Breast epithelium (tissue), 4 donors: ENCODE data around the gene CDC16. TPM values are rescaled to one million over a fixed set of nuclear protein-coding genes. Genes with fewer than 3 reads are reported as not detected.

Experiments used
- DNase-seq, 2 donors: peaks; one replicate each; pipeline ENCODE4 v3.0.0-alpha.2; 2019; ENCODE audit warnings: low spot score in 2 of 2
- H3K27ac ChIP-seq, 2 donors: fragments of 200-600 bp; sonication (generic) in 1 of 2; one replicate each; pipeline ENCODE4 v1.5.1; 2016 to 2019; ENCODE audit warnings: mild to moderate bottlenecking in 1 of 2
- H3K27me3 ChIP-seq, 2 donors: fragments of 200-600 bp; sonication (generic) in 1 of 2; one replicate each; pipeline versions ENCODE4 v1.5.1 to v1.6.0; 2017 to 2019; ENCODE audit warnings: control low read depth in 1 of 2, mild to moderate bottlenecking in 1 of 2
- H3K36me3 ChIP-seq: fragments of 200-600 bp; one replicate; pipeline ENCODE4 v1.5.1; 2019
- H3K4me1 ChIP-seq, 2 donors: fragments of 200-600 bp; sonication (generic); one replicate each; pipeline ENCODE4 v1.5.1; 2016 to 2019; ENCODE audit warnings: control low read depth in 1 of 2
- H3K4me3 ChIP-seq, 3 donors: fragments of 200-600 bp; sonication (generic); 1 replicate in 2 of 3; 2 replicates in 1 of 3; pipeline ENCODE4 v1.5.1; 2016 to 2019; ENCODE audit warnings: mild to moderate bottlenecking in 3 of 3, moderate library complexity in 2 of 3
- H3K9me3 ChIP-seq, 2 donors: fragments of 200-600 bp; sonication (generic) in 1 of 2; one replicate each; pipeline ENCODE4 v1.5.1; 2016 to 2019; ENCODE audit warnings: control low read depth in 1 of 2
- POLR2A ChIP-seq: fragments of 450-650 bp; IDR thresholded peaks from one replicate; pipeline ENCODE4 v1.6.1; 2016; ENCODE audit warnings: antibody characterized with exemption, mild to moderate bottlenecking, moderate library complexity
- POLR2AphosphoS5 ChIP-seq, 3 donors: sonication (generic); formaldehyde crosslinking; IDR thresholded peaks; one replicate each; pipeline ENCODE4 v1.6.1; 2017; ENCODE audit warnings: antibody characterized with exemption in 3 of 3
- intact Hi-C: fragments of 100-400 bp; cut with DNase I; formaldehyde crosslinking; loops from one replicate; pipeline ENCODE4 v1.15.1; 2023; ENCODE audit warnings: low total_unique reads
- total RNA-seq, 3 donors: library from RNA; depleted of rRNA; stranded (reverse); fragments of >200 nt; gene quantifications; one replicate each; pipeline ENCODE4 v1.1.0, GENCODE V29; 2016
- TF ChIP-seq, protein P1 (sequence below), 3 donors: fragments of 450-650 bp; IDR thresholded peaks; one replicate each; pipeline ENCODE4 v1.5.1; 2016 to 2017; ENCODE audit warnings: antibody characterized with exemption in 3 of 3, mild to moderate bottlenecking in 3 of 3, moderate library complexity in 3 of 3

CDC16 gene
- total RNA-seq, 3 donors from 2014 or later = 53.1 to 82.5 (median 77.7) TPM

DNA sequence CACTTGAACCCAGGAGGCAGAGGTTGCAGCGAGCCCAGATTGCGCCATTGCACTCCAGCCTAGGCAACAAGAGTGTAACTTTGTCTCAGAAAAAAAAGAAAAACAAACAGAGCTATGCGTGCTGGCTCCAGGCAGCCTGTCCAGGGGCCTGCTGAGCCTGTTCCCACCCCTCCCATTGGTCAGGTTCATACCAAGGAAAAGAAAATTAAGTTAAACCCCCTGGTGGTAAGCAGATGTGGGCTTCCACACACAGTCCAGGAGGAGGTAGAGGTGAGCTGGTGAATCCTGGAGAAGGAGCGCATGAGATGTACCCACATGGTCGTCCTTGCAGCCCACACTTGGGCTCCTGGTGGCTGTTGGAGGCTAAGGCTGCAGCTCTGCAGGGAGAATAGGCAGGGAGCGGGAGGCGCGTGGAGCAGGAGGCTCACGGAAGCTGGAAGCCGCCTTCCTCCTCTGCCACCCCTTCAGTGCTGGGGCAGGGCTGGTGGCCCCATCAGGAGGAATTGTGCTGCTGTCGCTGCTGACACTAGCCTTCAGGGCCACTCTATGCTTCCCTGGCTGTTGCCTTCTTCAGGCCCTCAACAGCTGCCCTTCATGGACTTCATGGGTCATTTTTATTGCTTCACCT is 69.1 kb downstream of the CDC16 start:
- H3K27me3 ChIP-seq = no peaks in the 10 kb centered on the region
- peaks cover 3% of the 10 kb centered on the region for H3K36me3 ChIP-seq
- no peaks in the 10 kb centered on the region for H3K4me1 ChIP-seq
- no peak for DNase-seq
- intact Hi-C loops = no loop called here
- no peaks in the 10 kb centered on the region for H3K9me3 ChIP-seq
- H3K4me3 ChIP-seq = no peak overlapping the region
- TF ChIP-seq POLR2A (no peak), POLR2AphosphoS5 (IDR thresholded peaks at IDR 0.05) (no peak)
- TF ChIP-seq, protein P1, sequence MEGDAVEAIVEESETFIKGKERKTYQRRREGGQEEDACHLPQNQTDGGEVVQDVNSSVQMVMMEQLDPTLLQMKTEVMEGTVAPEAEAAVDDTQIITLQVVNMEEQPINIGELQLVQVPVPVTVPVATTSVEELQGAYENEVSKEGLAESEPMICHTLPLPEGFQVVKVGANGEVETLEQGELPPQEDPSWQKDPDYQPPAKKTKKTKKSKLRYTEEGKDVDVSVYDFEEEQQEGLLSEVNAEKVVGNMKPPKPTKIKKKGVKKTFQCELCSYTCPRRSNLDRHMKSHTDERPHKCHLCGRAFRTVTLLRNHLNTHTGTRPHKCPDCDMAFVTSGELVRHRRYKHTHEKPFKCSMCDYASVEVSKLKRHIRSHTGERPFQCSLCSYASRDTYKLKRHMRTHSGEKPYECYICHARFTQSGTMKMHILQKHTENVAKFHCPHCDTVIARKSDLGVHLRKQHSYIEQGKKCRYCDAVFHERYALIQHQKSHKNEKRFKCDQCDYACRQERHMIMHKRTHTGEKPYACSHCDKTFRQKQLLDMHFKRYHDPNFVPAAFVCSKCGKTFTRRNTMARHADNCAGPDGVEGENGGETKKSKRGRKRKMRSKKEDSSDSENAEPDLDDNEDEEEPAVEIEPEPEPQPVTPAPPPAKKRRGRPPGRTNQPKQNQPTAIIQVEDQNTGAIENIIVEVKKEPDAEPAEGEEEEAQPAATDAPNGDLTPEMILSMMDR (IDR thresholded peaks at IDR 0.05) = no peak
- no peak overlapping the region for H3K27ac ChIP-seq

DNA sequence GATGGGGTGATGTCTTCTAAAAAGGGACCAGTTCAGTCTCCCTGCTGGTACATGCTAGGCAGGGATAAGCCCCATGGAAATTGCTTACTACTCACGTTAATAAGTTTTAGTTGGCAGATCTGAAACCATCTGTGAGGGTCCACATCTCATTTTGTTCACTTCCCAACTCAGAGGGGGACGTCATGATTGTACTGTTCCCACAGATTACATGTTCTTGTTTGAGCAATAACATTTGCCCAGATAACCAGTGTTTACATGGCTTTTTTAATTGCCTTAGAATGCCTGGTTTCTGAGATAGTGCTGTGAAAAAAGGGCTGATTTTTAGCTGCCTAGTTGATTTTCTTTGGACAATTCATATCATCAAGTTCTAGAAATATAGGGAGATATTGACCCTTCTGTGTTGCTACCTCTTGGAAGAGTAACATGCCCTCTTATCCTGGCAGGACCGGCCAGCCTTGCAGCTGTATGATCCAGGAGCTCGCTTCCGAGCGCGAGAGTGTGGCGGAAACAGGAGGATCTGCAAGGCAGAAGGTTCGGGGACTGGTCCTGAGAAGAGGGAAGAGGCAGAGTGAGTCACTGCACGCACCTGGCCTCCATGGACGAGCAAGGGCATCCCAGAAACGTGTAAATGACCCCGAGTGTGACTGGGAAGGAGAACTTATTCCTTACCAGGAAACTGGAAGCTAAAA is 69.8 kb downstream of the CDC16 start:
- Histone ChIP-seq H3K9me3 (no peaks in the 10 kb centered on the region), H3K27ac (no peak overlapping the region), H3K27me3 (no peaks in the 10 kb centered on the region), H3K4me3 (no peak overlapping the region), H3K36me3 (no peaks in the 10 kb centered on the region), H3K4me1 (no peaks in the 10 kb centered on the region)
- no peak for DNase-seq
- TF ChIP-seq POLR2A (no peak), POLR2AphosphoS5 (IDR thresholded peaks at IDR 0.05) (no peak)
- TF ChIP-seq, protein P1 (IDR thresholded peaks at IDR 0.05) = no peak
- intact Hi-C loops = no loop called here

DNA sequence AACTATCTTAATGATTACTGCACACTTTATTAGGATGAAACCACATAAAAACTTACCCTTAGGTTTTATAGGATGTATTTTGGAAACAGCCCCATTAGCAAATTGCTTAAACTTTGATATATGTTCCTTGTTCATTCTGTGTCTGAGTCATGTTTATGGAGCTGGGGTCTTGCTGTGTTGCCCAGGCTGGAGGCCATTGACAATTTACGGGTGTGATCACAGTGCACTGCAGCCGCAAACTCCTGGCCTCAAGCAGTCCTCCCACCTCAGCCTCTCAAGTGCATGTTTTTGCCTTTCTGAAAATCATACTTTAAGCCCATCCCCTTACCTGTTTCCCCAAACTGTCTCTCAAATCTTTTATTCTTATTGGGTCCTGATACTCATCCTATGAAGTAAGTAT is 74.4 kb downstream of the CDC16 start:
- H3K36me3 ChIP-seq = no peaks in the 10 kb centered on the region
- no peaks in the 10 kb centered on the region for H3K9me3 ChIP-seq
- H3K4me3 ChIP-seq = no peak overlapping the region
- intact Hi-C loops = no loop called here
- TF ChIP-seq POLR2A (no peak), POLR2AphosphoS5 (IDR thresholded peaks at IDR 0.05) (no peak)
- TF ChIP-seq, protein P1 (IDR thresholded peaks at IDR 0.05) = no peak
- H3K4me1 ChIP-seq = no peaks in the 10 kb centered on the region
- H3K27me3 ChIP-seq = no peaks in the 10 kb centered on the region
- no peak overlapping the region for H3K27ac ChIP-seq
- no peak for DNase-seq

DNA sequence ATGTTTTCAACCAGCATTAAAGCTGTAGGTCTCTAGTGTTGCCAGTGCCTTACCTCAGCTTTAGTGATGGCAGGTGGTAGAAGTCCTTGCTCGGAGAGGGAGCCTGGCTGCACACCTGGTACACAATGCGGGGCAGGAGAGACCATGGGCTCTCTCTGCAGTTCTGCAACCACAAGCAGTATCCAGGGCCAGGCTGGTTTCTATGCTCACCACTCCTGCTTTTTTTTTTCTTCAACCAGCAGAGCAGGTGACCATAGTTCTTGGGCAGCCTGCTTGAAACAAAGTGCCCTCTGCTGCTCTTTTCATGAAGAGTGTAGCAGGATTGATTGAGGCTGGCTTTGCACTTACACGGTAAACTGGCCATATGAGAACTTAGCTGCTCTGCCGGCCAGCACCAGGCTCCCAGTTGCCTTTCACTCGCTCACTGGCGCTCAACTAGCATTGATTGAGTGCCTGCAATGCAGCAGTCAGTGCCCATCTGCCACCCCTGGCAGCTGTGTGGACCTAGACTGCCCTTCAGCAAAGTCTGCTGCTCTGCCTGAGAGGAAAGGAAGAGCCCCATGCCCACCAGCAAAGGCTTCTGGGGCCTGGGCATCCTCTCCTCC is 75.2 kb downstream of the CDC16 start:
- no peak for TF ChIP-seq POLR2A
- no peak for TF ChIP-seq POLR2AphosphoS5 (IDR thresholded peaks at IDR 0.05)
- TF ChIP-seq, protein P1 (IDR thresholded peaks at IDR 0.05) = no peak
- Histone ChIP-seq H3K27me3 (no peaks in the 10 kb centered on the region), H3K9me3 (no peaks in the 10 kb centered on the region), H3K4me1 (no peaks in the 10 kb centered on the region), H3K27ac (no peak overlapping the region), H3K4me3 (no peak overlapping the region), H3K36me3 (no peaks in the 10 kb centered on the region)
- intact Hi-C loops = no loop called here
- DNase-seq = no peak

DNA sequence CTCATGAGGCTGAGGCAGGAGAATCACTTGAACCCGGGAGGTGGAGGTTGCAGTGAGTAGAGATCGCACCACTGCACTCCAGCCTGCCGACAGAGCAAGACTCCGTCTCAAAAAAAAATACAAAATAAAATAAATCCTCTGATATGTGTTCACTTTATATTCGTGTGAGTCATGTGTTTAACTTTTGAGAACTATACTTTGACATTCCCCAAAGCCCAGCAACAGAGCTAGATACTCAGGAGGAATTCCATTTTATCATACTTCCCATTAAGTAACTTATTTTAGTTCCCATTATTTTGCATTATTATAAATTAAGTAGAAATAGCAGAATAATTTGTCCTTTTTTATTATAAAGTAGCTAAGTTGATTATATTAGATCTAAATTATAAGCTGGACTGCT is 76.3 kb downstream of the CDC16 start:
- Histone ChIP-seq H3K4me1 (no peaks in the 10 kb centered on the region), H3K36me3 (no peaks in the 10 kb centered on the region), H3K9me3 (no peaks in the 10 kb centered on the region), H3K27me3 (no peaks in the 10 kb centered on the region), H3K4me3 (no peak overlapping the region), H3K27ac (no peak overlapping the region)
- DNase-seq = no peak
- TF ChIP-seq, protein P1 (IDR thresholded peaks at IDR 0.05) = no peak
- TF ChIP-seq POLR2AphosphoS5 (IDR thresholded peaks at IDR 0.05) (no peak), POLR2A (no peak)
- intact Hi-C loops = no loop called here
